Measurements from ENCODE around the gene PNMT. TPM values are rescaled to one million over a fixed set of nuclear protein-coding genes. Genes with fewer than 3 reads are reported as not detected.
"Not testable (repeated sequence)": the region's sequence is repeated elsewhere in the genome, so short reads cannot be mapped to it uniquely, and the experiment has no call there.

The PNMT gene
- total RNA-seq, 2 donors from 2014 or later, result 14.9 to 26.2 TPM

- DNase-seq (ENCODE audit: low spot score), result no peak
- no peak overlapping the region for H3K4me3 ChIP-seq
- no peak overlapping the region for H3K27ac ChIP-seq
These were observed 20.7 kb downstream of the PNMT start for GRCh38 chr17:39688945-39689344.

GRCh38 chr17:39694593-39694992 lies 26.3 kb downstream of the PNMT start:
- H3K4me3 ChIP-seq, result no peak overlapping the region
- H3K27me3 ChIP-seq, result no peaks in the 10 kb centered on the region
- peaks cover 0 to 6% of the 10 kb centered on the region in 2 donors for H3K4me1 ChIP-seq
- no peak for DNase-seq (ENCODE audit: low spot score)
- no peak overlapping the region for H3K27ac ChIP-seq
- no peaks in the 10 kb centered on the region for H3K36me3 ChIP-seq
- TF ChIP-seq CTCF (IDR thresholded peaks at IDR 0.05), result no peak
- H3K9me3 ChIP-seq, result no peaks in the 10 kb centered on the region

More at GRCh38 chr17:39688945-39689344, 20.7 kb downstream of the PNMT start:
- Histone ChIP-seq H3K36me3 (peaks cover 9% of the 10 kb centered on the region), H3K9me3 (no peaks in the 10 kb centered on the region), H3K27me3 (no peaks in the 10 kb centered on the region), H3K4me1 (peaks cover 0 to 19% of the 10 kb centered on the region in 2 donors)
- TF ChIP-seq CTCF (IDR thresholded peaks at IDR 0.05), result no peak

GRCh38 chr17:39695089-39695474 lies 26.8 kb downstream of the PNMT start:
- Histone ChIP-seq H3K27ac (no peak overlapping the region), H3K27me3 (no peaks in the 10 kb centered on the region), H3K4me3 (no peak overlapping the region), H3K4me1 (peaks cover 0 to 8% of the 10 kb centered on the region in 2 donors), H3K9me3 (no peaks in the 10 kb centered on the region), H3K36me3 (no peaks in the 10 kb centered on the region)
- no peak for DNase-seq (ENCODE audit: low spot score)
- no peak for TF ChIP-seq CTCF (IDR thresholded peaks at IDR 0.05)

- Histone ChIP-seq H3K9me3 (no peaks in the 10 kb centered on the region), H3K36me3 (no peaks in the 10 kb centered on the region), H3K27ac (no peak overlapping the region), H3K4me1 (peaks cover 0 to 20% of the 10 kb centered on the region in 2 donors), H3K4me3 (no peak overlapping the region), H3K27me3 (no peaks in the 10 kb centered on the region)
- TF ChIP-seq CTCF (IDR thresholded peaks at IDR 0.05), result no peak
- no peak for DNase-seq (ENCODE audit: low spot score)
These were observed 28.5 kb downstream of the PNMT start for GRCh38 chr17:39696731-39697130.

- peaks cover 0 to 32% of the 10 kb centered on the region in 2 donors for H3K4me1 ChIP-seq
- no peaks in the 10 kb centered on the region for H3K27me3 ChIP-seq
- H3K36me3 ChIP-seq, result no peaks in the 10 kb centered on the region
- H3K9me3 ChIP-seq, result no peaks in the 10 kb centered on the region
- no peak for DNase-seq (ENCODE audit: low spot score)
- no peak overlapping the region for H3K27ac ChIP-seq
- no peak overlapping the region for H3K4me3 ChIP-seq
- TF ChIP-seq CTCF (IDR thresholded peaks at IDR 0.05), result no peak
These were observed 29.7 kb downstream of the PNMT start for GRCh38 chr17:39697961-39698360.

- peaks cover 0 to 46% of the 10 kb centered on the region in 2 donors for H3K4me1 ChIP-seq
- not testable (repeated sequence) for H3K27me3 ChIP-seq; DNase-seq (ENCODE audit: low spot score); H3K9me3 ChIP-seq; H3K36me3 ChIP-seq
- peak overlapping the region; percentile 90 to 92 for H3K27ac ChIP-seq
- H3K4me3 ChIP-seq, result peak overlapping the region; percentile 93 to 99
These were observed 31.0 kb downstream of the PNMT start for GRCh38 chr17:39699157-39699817.

All from right atrium auricular region (tissue), 2 donors.